Superior temporal gyrus (tissue), 1 donor: ENCODE measurements around the gene NUDT1.
"Not testable (repeated sequence)": the region's sequence is repeated elsewhere in the genome, so short reads cannot be mapped to it uniquely, and the experiment has no call there.

Source experiments
- DNase-seq: peaks from one replicate; pipeline ENCODE4 v3.0.0-alpha.2; 2016; ENCODE audit errors: extremely low spot score

Gene NUDT1

DNA sequence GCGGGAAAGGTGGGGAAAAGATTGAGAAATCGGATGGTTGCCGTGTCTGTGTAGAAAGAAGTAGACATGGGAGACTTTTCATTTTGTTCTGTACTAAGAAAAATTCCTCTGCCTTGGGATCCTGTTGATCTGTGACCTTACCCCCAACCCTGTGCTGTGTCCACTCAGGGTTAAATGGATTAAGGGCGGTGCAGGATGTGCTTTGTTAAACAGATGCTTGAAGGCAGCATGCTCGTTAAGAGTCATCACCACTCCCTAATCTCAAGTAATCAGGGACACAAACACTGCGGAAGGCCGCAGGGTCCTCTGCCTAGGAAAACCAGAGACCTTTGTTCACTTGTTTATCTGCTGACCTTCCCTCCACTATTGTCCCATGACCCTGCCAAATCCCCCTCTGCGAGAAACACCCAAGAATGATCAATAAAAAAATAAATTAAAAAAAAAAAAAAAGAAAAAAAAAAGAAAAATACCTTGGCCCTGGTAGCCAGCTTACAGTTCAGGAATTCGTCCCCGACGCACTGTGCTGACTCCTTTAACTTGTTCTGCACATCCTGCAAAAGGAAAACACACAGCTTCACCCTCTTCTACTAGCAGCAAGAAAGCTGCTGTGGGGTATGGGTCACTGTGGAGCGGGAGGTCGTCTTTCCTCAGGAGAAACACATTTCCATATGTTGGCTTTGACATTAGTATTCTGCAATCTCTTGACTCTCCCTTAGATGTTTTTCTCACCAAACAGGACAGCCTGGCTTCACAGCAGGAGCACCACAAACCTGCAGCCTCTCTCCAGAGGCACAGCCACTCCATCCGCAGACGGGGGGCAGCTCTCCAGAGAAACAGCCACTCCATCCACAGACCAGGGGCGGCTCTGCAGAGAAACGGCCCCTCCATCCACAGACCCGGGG lies 27.3 kb downstream of the NUDT1 start:
- DNase-seq, result not testable (repeated sequence)

DNA sequence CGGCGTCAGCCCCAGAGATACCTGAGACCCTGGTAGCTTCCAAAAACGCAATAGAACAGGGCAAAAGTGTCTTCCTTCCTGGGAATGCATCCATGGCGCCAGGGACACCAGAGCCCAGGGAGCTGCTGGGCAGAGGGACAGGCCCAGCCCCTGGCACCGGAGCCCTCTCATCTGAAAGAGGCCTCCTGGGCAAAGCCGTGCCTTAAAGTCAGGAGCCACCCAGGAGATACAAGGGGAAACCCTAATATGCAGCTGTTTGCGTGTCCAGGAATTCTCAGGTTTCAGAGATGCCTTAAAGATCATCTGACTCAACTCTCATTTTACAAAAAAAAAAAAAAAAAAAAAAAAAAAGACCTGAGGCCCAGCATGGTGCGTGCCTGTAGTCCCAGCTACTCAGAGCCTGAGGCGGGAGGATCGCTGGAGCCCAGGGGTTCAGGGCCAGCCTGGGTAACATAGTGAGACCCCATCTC lies 28.0 kb downstream of the NUDT1 start:
- no peak for DNase-seq

DNA sequence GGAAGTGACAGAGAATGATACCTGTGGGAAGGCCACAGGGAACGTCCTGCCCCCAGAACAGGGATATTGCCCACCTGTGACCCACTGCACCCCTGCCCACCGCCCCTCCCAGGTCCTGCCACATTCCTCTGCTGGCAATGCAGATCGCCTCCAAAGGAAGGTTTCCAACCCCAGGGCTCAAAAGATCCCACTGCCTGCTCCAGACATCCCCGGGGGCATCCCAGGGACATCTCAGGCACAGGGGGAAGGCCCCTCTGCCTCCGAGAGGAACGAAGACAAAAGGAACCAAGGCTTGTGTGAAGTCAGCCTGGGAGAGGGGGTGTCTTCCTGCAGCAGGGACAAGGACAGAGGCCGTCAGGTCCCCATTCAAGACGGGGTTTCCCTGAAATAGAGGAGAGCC lies 28.5 kb downstream of the NUDT1 start:
- DNase-seq, result no peak

DNA sequence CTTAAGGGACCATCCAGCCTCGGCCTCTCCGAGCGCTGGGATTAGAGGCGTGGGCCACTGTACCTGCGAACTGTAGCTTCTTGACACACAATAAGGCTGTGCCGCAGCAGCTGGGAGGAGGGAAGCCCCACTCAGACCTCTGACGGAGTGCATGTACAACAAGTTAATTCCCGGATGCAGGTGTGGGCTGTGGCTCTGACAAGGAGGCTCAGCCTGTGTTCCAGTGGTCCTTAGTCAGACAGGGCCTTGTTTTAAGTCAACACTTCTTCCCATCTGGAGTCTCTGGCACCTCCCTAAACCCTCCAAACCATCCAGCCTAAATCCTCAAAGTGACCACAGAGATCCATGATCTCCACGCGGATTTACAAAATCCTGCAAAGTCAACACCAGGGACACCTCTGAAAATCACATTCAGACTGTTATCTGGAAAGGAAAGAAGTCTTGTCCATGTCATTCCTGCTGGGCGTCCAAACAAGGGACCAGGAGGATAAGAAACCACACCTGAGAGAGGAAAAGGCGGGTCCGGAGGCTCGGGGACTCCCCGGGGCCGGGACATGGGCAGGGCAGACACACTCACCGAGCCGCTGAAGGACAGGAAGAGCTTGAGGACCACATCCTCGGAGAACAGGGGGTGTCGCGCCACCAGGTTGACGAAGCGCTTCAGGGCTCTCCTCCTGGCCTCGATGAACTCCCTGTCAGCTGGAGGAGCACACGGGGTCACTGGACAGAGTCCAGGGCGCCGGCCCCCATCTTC lies 29.4 kb downstream of the NUDT1 start:
- DNase-seq, result no peak

DNA sequence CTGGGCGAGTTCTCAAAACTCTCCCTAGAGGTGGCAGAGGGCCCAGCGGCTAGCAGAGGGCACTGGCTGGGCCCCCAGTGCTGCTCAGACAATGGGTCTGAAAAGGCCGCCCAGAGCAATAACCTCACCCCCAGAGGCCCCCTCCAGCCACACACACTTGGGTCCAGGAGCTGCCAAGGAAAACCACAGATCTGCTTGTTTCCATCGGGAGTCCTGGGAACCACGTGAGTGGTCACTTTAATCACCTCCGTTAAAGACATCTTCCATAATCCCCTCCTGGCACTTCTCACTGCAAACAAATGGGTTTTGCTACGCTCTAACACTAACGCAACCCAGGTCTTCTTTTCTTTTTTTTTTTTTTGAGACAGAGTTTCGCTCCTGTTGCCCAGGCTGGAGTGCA lies 30.0 kb downstream of the NUDT1 start:
- no peak for DNase-seq

DNA sequence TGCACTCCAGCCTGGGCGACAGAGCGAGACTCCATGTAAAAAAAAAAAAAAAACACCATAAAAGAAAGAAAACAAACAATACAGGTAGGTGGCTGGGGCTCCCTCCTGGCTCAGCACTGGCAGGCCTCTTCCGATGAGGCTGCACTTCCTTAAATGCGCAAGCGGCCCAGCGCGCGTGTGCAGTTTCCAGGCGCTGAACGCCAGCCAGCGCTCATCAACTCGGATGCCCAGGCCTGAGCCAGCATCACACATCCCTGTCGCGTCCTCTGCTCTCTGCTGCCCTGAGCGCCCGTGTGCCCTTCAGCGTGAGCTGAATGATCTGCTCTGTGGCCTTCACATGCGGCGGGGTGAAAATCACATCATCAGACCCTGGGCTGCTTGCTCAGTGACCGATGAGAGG lies 31.8 kb downstream of the NUDT1 start:
- no peak for DNase-seq

DNA sequence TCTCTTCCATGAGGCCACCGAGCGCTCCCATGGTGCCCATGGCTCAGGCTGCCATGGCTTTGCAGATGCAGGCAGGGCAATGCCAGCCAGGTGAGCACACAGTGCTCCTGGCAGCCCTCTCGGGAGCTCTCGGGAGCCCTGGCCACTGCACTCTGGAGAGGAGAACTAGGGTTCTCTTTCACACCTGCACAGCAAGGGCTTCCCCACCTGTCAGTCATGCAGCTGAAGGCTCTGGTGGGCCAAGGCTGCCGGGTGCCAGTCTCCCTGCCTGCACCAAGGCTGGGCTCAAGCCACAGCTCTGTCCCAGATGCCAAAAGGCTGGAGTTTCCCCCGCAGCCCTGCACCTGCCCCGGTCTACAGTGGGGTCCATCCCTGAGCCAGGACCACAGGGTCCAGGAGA lies 32.6 kb downstream of the NUDT1 start:
- DNase-seq, result no peak

DNA sequence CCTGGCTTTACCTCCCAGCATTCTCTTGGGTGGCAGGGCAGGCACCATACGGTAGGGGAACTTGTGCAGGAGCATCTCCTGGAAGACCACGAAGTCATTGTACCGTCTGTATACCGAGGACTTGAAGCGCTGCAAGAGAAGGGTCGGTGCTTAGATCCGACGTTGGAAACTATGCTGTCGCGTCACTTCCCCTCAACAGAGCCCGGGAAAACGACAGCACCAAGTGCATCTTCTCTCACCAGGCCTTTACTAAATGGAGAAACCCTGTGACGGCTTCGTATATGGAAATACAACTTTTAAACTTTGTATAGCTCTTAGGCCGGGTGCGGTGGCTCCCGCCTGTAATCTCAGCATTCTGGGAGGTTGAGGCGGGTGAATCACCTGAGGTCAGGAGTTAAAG lies 33.1 kb downstream of the NUDT1 start:
- no peak for DNase-seq

DNA sequence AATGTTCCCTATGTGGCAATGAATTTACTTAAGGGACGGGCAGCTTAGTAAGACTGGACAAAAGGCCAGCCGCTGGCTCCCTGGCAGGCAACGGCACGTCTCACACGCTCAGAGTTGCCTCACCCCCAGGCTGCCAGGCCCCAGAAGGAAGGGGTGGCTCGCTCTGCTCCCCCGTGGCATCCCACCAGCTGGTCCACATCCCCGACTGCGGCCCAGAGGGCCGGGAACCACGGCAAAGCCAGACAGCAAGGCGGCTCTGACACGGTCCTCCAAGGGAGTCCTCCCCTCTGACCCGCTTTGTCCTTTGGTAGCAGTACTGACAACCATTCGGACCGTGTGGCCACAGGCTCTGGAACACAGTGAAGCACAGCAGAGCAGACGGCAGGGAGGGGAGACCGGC lies 34.1 kb downstream of the NUDT1 start:
- no peak for DNase-seq

DNA sequence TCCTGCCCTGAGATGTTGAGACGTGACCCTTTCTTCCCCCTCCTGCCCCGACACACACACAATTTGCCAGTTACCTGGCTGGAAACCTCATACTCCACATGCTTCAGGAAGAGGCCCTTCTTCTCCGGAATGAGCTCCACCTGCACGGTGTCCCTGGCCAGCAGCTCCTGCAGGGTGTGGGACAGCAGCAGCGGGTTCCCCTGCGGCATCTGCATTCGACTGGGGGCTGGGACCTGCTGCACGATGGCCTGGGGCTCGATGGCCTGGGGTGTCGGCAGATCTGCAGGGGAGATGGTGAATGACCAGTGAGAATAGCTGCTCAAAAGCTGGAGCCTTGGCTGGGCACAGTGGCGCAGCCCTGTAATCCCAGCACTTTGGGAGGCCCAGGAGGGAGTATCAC lies 36.0 kb downstream of the NUDT1 start:
- no peak for DNase-seq

DNA sequence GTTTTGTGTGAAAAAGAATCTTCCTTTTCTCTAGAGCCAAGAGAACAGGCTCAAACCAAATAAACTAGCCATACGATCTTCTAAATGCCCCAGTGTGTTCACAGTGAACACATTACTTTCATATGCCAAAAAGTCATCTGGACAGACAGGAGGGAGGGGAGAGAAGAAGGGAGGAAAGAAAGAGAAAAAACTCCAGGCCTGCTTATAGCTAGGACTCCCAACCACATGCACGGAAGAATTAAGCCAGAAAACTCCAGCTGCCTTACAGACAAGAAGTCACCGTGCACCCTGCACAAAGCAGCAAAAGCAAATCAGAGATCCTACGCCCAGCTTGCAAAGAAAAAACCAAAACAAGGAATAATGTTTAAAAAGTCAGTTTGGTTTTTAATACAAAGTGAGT lies 37.9 kb downstream of the NUDT1 start:
- DNase-seq, result no peak

DNA sequence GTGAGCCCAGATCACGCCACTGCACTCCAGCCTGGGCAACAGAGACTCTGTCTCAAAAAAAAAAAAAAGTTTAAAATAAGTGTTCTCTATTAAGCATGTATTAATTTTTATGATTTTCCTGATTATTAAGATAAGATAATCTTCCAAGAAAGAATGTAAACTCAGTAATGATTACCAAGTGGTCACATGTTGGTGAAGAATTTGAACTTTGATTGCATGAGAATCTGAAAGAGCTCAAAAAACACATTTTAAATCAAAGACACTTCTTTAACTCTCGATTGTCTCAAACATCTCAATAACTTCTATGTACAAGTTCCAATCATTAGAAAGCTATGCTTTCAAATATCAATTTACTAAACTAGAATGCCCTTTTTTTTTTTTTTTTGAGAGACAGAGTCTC lies 38.4 kb downstream of the NUDT1 start:
- no peak for DNase-seq

DNA sequence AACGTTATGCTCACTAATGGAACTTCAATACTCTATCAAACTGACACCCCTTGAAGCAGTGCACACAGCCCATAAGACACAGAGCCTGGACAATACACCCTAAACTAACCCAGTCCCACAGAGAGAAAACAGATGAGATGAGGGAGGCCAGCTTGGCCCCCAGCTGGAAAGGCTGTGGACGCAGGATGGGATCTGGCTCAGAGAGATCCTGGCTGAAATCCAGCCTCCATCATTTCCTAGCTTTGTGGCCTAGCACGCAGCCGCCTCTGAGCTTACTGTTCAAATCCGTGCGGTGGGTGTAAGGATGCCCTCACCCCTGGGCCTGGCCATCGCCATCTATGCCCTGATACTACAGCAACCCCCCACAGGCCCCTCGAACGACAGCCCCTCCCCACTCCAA lies 39.5 kb downstream of the NUDT1 start:
- DNase-seq, result peak; percentile 47

DNA sequence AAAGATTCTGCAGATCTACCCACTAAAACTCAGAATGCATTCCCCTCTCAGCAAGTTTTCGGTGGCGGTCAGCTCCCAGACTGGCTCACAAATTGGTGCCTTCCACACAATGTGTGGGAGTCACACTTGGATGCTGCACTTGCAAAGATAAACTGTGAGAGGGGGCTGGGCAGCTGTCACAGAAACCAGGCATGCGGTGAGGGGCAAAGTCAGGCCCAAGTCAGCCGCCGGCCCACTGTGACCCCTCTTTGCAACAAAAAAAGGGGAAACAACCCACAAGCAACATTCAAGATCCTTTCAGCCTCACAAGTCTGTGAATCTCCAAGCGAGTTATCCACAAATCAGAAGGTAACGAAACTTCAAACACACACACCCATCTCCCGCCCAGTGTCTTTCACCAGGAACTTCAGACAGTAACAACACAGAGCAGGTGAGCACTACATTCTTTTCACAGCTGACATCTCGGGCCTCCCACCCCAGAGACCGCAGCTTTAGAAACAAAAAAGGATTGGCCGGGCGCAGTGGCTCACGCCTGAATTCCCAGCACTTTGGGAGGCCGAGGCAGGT lies 40.2 kb downstream of the NUDT1 start:
- DNase-seq, result no peak

DNA sequence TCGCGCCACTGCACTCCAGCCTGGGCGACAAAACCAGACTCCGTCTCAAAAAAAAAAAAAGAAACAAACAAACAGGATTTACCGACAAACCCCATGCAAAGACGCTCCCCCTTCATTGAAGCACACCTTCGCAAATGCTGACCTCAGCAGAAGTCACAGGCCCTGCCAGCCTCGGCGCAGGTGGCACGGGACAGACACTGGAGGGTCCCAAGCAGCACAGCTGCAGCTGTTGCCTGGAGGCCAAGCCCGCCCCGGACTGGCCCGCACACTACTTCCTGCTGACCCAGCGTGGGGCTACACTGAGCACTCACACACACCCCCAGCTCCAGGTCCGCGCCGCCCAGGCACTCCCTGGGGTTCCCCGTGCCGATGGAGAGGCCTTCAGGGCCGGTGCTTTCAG lies 41.0 kb downstream of the NUDT1 start:
- DNase-seq, result no peak

DNA sequence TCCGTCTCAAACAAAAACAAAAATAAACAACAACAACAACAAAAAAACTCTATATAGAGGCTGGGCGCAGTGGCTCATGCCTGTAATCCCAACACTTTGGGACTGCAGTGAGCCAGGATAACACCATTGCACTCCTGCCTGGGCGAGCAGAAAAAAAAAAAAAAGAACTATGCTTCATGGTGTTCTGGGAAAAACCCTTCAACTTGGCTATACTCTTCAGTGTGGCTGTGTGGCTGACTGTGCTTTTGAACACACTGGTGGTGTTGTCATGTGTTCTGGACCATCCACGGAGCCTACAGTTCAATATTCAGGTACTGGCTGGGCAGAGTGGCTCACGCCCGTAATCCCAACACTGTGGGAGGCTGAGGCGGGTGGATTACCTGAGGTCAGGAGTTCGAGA lies 45.7 kb downstream of the NUDT1 start:
- DNase-seq, result no peak

DNA sequence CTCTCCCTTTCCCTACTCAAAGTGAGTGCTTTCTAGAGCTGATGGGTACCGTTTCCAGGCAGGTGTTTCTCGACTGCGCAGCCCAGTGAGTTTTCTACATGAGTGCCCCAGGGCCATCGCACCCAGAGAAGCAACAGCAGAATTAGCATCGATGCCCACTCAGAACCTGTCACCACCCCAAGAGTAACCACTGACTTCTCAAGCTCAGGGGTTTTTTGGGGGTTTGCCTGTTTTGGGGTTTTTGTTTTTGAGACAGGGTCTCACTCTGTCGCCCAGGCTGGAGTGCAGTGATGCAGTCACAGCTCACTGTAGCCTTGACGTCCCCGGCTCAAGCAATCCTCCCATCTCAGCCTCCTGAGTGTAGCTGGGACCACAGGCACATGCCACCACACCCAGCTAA lies 46.5 kb downstream of the NUDT1 start:
- DNase-seq, result no peak

DNA sequence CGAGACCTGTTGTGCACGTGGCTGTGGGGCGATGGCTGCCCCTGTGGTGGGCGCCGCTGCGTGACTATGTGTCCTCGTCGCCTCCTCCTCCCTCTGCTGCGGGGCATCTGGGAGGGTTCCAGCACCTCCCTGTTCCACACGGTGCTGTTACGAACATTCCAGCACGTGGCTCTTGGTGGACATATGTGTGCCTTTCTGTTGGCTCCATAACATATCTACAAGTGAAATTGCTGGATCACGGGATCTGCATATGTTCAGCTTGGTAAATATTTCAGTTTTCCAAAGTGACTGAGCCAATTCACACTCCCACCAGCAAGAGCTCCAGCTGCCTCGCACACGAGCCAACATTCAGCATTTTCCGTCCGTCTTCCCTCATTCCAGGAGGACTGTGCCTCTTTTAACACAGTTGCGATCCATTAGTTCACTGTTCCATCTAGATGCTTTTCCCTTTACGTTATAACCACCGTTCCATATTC lies 47.1 kb downstream of the NUDT1 start:
- peak; percentile 66 for DNase-seq

DNA sequence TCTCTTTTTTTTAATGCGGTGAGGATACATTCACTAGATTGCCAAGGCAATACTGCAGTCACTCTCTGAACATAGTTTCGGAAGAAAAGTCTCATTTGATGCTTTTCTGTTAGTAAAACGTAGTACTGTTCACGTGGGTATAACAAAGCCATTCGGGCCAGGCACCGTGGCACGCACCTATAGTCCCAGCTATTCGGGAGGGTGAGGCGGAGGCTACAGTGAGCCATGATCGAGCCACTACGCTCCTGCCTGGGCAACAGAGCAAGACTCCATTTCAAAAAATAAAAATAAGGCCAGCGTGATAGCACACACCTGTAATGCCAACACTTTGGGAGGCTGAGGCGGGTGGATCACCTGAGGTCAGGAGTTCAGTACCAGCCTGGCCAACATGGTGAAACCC lies 47.6 kb downstream of the NUDT1 start:
- no peak for DNase-seq

DNA sequence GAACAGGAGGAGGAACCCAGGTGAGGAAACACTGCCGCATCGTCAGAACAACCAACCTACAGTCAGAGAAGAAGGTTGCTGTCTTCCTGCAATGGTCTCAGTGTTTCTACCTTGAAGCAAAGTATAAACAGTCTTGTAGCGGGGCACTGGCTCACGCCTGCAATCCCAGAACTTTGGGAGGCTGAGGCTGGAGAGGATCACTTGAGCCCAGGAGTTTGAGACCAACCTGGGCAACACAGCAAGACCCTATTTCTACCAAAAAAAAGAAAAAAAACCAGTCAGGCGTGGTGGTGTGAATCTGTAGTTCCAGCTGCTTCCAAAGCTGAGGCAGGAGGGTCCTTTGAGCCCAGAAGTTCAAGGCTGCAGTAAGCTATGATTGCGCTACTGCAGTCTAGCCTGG lies 48.9 kb downstream of the NUDT1 start:
- DNase-seq, result no peak

DNA sequence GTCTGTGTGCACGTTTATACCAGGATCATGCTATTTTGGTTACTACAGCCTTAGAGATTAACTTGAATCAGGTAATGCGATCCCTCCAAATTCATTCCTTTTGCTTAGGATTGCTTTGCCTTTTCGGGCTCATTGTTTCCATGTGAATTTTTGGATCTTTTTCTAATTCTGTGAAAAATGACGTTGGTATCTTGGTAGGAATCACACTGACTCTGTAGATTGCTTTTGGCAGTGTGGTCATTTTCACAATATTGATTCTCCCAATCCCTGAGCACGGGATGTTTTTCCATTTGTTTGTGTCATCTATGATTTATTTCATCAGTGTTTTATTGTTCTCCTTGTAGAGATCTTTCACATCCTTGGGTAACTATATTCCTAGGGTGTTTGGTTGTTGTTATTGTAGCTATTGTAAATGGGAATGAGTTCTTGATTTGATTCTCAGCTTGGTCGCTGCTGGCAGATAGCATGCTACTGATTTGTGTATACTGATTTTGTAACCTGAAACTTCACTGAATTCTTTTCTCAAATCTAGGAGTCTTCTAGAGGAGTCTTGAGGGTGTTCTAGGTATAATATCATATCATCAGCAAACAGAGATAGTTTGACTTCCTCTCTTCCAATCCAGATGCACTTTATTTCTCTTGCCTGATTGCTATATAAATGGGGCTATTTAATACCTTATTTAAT lies 54.1 kb downstream of the NUDT1 start:
- DNase-seq, result no peak

DNA sequence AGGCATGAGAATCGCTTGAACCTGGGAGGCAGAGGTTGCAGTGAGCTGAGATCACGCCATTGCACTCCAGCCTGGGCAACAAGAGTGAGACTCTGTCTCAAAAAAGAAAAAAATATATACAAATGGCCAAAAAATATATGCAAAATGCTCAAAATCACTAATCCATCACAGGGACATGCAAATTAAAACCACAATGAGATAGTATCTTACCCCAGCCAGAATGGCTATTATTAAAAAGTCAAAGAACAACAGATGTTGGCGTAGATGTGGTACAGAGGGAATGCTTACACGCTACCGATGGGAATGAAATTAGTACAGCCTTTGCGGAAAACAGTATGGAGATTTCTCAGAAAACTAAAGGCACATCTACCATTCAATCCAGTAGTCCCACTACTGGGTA lies 54.8 kb downstream of the NUDT1 start:
- DNase-seq, result no peak
